ENCODE measurements around the gene LSP1.

DNA sequence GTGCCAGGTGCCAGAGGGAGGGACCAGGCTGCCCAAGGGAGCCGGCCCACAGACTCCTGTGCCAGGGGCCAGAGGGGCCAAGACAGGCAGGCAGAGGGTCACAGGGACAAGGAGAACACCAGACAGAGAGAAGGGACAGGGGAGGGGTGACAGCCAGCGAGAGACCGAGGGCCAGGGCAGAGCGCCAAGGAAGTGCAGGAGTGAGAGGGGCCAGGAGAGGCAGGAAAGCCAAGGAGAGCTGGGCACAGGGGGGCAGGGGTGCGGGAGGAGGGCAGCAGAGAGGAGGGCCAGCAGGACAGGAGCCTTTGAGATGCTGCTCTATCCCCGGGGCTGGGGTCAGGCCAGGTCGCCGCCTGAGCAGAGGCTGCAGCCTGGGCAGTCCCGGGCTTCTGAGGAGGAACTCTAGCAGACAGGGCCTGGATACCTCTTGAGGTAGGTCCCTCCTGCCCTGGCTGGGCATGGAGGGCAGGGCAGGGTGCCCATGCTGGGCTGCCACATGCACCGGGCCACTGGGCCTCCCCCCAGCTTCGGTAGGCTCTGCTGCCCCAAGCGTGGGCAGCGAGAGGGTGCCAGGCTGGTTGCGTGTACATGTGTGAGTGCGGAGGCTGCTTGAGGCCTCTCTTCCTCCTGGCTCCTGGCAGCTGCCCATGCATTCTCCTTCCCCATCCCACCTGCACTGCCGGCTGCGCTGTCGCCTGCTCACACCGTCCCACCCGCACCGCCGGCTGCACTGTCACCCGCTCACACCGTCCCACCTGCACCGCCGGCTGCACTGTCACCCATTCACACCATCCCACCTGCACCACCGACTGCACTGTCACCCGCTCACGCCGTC is 12.2 kb downstream of the LSP1 start:
- TF ChIP-seq CTCF (IDR thresholded peaks at IDR 0.05) (no peak), POLR2AphosphoS5 (IDR thresholded peaks at IDR 0.05) (no peak), POLR2A (IDR thresholded peaks at IDR 0.05) (no peak)
